ENCODE results near the gene DTWD2.

DNA sequence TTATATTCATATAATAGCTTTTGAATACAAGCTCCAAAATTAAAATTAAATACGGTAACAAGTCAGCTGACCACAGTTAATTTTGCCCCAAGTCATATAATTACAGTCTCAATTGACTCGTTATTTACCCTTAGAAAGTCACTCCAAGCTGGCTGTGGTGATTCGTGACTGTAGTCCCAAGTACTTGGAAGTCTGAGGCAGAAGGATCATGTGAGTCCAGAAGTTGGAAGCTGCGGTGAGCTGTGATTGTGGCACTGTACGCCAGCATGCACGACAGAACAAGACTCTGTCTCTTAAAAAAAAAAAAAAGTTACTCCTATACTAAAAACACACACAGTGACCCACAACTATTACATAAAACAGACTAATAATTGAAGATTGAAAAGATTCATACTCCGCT is 31.6 kb upstream of the DTWD2 start:
- TF ChIP-seq, protein P1, sequence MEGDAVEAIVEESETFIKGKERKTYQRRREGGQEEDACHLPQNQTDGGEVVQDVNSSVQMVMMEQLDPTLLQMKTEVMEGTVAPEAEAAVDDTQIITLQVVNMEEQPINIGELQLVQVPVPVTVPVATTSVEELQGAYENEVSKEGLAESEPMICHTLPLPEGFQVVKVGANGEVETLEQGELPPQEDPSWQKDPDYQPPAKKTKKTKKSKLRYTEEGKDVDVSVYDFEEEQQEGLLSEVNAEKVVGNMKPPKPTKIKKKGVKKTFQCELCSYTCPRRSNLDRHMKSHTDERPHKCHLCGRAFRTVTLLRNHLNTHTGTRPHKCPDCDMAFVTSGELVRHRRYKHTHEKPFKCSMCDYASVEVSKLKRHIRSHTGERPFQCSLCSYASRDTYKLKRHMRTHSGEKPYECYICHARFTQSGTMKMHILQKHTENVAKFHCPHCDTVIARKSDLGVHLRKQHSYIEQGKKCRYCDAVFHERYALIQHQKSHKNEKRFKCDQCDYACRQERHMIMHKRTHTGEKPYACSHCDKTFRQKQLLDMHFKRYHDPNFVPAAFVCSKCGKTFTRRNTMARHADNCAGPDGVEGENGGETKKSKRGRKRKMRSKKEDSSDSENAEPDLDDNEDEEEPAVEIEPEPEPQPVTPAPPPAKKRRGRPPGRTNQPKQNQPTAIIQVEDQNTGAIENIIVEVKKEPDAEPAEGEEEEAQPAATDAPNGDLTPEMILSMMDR (conservative IDR thresholded peaks at IDR 0.05; ENCODE audit: low read depth, low read length): no peak
- TF ChIP-seq NFE2L2 (IDR thresholded peaks at IDR 0.05; ENCODE audit: low read depth, low read length) (no peak), RAD21 (IDR thresholded peaks at IDR 0.05; ENCODE audit: low read length) (no peak), BHLHE40 (IDR thresholded peaks at IDR 0.05; ENCODE audit: low read depth, low read length) (no peak), POLR2A (IDR thresholded peaks at IDR 0.05; ENCODE audit: low read depth, low read length) (no peak), CEBPB (IDR thresholded peaks at IDR 0.05; ENCODE audit: low read depth, low read length) (no peak), MAFK (IDR thresholded peaks at IDR 0.05; ENCODE audit: low read depth, low read length) (no peak), SMC3 (IDR thresholded peaks at IDR 0.05; ENCODE audit: low read depth, low read length) (no peak)
- TF ChIP-seq, protein P2, sequence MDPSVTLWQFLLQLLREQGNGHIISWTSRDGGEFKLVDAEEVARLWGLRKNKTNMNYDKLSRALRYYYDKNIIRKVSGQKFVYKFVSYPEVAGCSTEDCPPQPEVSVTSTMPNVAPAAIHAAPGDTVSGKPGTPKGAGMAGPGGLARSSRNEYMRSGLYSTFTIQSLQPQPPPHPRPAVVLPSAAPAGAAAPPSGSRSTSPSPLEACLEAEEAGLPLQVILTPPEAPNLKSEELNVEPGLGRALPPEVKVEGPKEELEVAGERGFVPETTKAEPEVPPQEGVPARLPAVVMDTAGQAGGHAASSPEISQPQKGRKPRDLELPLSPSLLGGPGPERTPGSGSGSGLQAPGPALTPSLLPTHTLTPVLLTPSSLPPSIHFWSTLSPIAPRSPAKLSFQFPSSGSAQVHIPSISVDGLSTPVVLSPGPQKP (IDR thresholded peaks at IDR 0.05; ENCODE audit: borderline replicate concordance, low read depth, low read length): no peak
- TF ChIP-seq, protein P3, sequence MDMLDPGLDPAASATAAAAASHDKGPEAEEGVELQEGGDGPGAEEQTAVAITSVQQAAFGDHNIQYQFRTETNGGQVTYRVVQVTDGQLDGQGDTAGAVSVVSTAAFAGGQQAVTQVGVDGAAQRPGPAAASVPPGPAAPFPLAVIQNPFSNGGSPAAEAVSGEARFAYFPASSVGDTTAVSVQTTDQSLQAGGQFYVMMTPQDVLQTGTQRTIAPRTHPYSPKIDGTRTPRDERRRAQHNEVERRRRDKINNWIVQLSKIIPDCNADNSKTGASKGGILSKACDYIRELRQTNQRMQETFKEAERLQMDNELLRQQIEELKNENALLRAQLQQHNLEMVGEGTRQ (IDR thresholded peaks at IDR 0.05; ENCODE audit: low read depth, low read length): no peak
